ENCODE data around the gene WFS1. TPM values are rescaled to one million over a fixed set of nuclear protein-coding genes. Genes with fewer than 3 reads are reported as not detected.

The WFS1 gene
- total and polyA plus RNA-seq, 5 donors from 2014 or later = 2.5 to 4.2 (median 3.8) TPM

DNA sequence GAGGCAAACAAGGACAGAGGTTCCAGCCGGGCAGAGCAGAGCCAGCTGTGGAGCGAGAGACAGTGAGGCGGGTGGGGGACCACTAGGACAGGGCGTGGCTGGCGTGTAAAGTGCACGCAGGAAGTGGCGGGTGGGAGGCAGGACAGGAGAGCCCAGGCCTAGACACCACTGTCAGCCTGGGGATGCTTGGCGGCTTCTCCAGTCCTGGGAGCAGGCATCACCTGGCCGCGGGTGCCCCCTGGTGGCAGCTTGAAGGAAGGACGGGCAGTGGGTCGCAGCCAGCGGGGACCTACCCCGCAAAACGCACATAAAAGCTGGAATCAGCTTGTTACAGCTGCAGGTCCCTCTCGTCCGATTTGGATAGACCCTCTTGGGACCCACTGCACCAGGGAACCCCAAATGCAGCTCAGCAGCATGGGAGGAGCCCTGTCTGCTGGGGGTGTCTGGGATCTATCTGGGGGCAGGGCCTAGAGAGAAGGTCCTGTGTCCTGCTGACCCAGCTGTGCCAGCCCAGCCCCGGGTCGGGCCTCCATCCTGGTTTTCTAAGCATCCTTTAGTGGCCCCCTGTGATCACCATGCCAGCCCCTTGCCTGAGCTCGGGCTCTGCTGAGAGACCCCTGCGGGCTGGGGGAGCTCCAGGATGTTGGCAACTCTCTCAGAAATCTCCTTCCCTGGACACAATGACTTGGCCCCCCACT is 57.7 kb downstream of the WFS1 start:
- Mint-ChIP-seq H3K9me3 (peaks cover 0 to 4% (median 0%) of the 10 kb centered on the region in 7 donors), H3K27ac (no peak overlapping the region), H3K36me3 (no peaks in the 10 kb centered on the region), H3K4me3 (no peak overlapping the region), H3K27me3 (peaks cover 42% of the 10 kb centered on the region), H3K4me1 (peaks cover 0 to 11% (median 2%) of the 10 kb centered on the region in 4 donors)
- DNase-seq = peak; percentile 65 to 75 (median 74)
- no peaks in the 10 kb centered on the region for H3K9me3 ChIP-seq (ENCODE audit: control insufficient read depth in 2 of 2, low read length in 2 of 2)
- no peak overlapping the region for H3K4me3 ChIP-seq (ENCODE audit: low read depth, low read length)
- no peaks in the 10 kb centered on the region for H3K27me3 ChIP-seq (ENCODE audit: control insufficient read depth, insufficient read depth, low read length)
- no peak overlapping the region for H3K27ac ChIP-seq (ENCODE audit: insufficient read depth, low read length, poor library complexity, severe bottlenecking)
- peak; percentile 66 to 71 for ATAC-seq (ENCODE audit: low read depth in 2 of 2)
- H3K4me1 ChIP-seq (ENCODE audit: control insufficient read depth, insufficient read depth, low read length, poor library complexity, severe bottlenecking) = peaks cover 3% of the 10 kb centered on the region
- no peaks in the 10 kb centered on the region for H3K36me3 ChIP-seq (ENCODE audit: control insufficient read depth, insufficient read depth, low read length)

DNA sequence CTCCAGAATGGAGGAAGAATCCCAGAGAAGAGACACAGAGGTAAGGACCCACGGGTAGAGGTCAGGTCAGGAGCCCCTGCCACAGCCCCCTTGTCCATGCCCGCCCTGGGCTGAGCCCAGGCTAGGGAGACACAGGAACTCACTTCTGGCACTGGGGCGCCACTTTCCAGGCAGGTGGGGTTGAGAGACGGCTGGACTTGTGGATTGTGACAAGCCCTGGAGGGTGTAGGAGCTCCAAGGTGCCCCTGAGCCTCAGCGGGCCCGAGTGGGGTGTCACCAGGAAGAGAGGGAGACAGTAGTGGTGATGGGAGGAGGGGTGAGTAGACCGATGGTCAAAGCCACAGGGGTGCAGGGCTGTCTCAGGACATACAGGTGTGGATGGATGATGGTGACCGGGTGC is 58.9 kb downstream of the WFS1 start:
- H3K27me3 Mint-ChIP-seq = peaks cover 36% of the 10 kb centered on the region

DNA sequence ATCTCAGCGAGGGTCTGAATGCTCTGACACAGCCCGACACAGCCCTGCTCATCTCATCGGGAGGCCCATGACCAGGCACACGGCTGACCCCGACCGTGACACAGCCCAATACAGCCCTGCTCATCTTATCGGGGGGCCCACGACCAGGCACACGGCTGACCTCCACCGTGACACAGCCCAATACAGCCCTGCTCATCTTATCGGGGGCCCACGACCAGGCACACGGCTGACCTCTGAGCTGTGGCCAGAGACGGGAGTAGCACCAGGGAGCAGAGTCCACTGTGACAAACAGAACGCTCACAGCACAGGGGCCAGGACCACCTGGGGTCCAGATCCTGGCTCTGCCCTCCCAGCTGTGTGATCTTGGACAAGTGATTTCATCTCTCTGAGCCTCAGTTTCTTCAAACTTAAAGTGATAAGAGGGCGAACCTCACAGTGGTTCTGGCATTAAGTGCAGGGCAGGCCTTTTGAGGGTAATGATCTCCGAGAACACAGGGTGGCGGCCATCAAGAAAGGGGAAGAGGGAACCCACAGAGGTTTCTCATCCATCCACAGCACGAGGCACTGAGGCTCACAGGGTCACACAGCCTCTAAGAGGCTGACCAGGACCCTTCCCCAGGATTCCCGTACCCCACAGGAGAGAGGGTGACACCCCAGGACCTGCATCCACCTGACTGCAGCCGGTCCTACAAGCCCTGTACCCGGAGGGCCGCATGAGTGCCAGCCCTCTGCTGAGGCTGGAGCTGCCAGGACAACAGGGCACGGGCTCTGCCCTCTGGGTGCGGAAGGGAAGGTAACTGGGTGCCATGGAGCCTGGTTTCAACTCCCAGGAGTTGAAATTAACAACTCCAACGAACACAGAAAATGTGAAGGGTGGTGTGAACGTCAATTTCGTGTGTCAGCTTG is 60.1 kb downstream of the WFS1 start:
- Mint-ChIP-seq H3K9me3 (peaks cover 0 to 5% (median 1%) of the 10 kb centered on the region in 7 donors), H3K4me1 (peaks cover 0 to 14% (median under 1%) of the 10 kb centered on the region in 4 donors), H3K27ac (peak overlapping the region in 1 of 3 donors; percentile 60), H3K27me3 (peaks cover 27% of the 10 kb centered on the region), H3K36me3 (no peaks in the 10 kb centered on the region), H3K4me3 (no peak overlapping the region)
- ATAC-seq (ENCODE audit: low read depth in 2 of 2) (no peak), DNase-seq (no peak)
- Histone ChIP-seq H3K27ac (ENCODE audit: insufficient read depth, low read length, poor library complexity, severe bottlenecking) (no peak overlapping the region), H3K4me3 (ENCODE audit: low read depth, low read length) (no peak overlapping the region), H3K36me3 (ENCODE audit: control insufficient read depth, insufficient read depth, low read length) (no peaks in the 10 kb centered on the region), H3K27me3 (ENCODE audit: control insufficient read depth, insufficient read depth, low read length) (no peaks in the 10 kb centered on the region), H3K4me1 (ENCODE audit: control insufficient read depth, insufficient read depth, low read length, poor library complexity, severe bottlenecking) (peaks cover 3% of the 10 kb centered on the region), H3K9me3 (ENCODE audit: control insufficient read depth in 2 of 2, low read length in 2 of 2) (peaks cover 0 to 6% of the 10 kb centered on the region in 2 experiments)

More for the DNA sequence above, 58.9 kb downstream of the WFS1 start:
- Mint-ChIP-seq H3K27ac (no peak overlapping the region), H3K9me3 (peaks cover 0 to 4% (median 0%) of the 10 kb centered on the region in 7 donors), H3K4me3 (no peak overlapping the region), H3K4me1 (peaks cover 0 to 18% (median 1%) of the 10 kb centered on the region in 4 donors), H3K36me3 (no peaks in the 10 kb centered on the region)
- Histone ChIP-seq H3K27ac (ENCODE audit: insufficient read depth, low read length, poor library complexity, severe bottlenecking) (no peak overlapping the region), H3K4me1 (ENCODE audit: control insufficient read depth, insufficient read depth, low read length, poor library complexity, severe bottlenecking) (peaks cover 3% of the 10 kb centered on the region), H3K36me3 (ENCODE audit: control insufficient read depth, insufficient read depth, low read length) (no peaks in the 10 kb centered on the region), H3K4me3 (ENCODE audit: low read depth, low read length) (no peak overlapping the region), H3K9me3 (ENCODE audit: control insufficient read depth in 2 of 2, low read length in 2 of 2) (no peaks in the 10 kb centered on the region), H3K27me3 (ENCODE audit: control insufficient read depth, insufficient read depth, low read length) (no peaks in the 10 kb centered on the region)
- ATAC-seq (ENCODE audit: low read depth in 2 of 2) (no peak), DNase-seq (no peak)

DNA sequence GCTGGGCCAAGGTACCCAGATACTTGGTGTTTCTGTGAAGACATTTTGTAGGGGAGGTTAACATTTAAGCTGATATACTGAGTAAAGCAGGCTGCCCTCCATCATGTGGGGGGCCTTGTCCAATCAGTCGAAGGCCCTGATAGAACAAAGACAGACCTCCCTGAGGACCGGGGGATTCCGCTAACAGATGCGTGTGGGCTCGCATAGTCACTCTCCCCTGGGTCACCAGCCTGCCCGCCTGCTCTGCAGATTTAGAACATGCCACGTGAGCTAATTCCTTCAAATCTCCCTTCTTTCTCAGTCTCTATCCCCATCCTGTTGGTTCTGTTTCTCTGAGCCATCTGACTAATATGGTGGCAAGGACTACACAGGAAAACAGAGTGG is 60.7 kb downstream of the WFS1 start:
- Mint-ChIP-seq H3K4me1 (peaks cover 0 to 10% (median 2%) of the 10 kb centered on the region in 4 donors), H3K36me3 (no peaks in the 10 kb centered on the region), H3K27ac (no peak overlapping the region), H3K27me3 (peaks cover 22% of the 10 kb centered on the region), H3K4me3 (no peak overlapping the region), H3K9me3 (peaks cover 0 to 5% (median 2%) of the 10 kb centered on the region in 7 donors)
- peaks cover 0 to 6% of the 10 kb centered on the region in 2 experiments for H3K9me3 ChIP-seq (ENCODE audit: control insufficient read depth in 2 of 2, low read length in 2 of 2)
- DNase-seq (no peak), ATAC-seq (ENCODE audit: low read depth in 2 of 2) (no peak)
- H3K27ac ChIP-seq (ENCODE audit: insufficient read depth, low read length, poor library complexity, severe bottlenecking) = no peak overlapping the region
- no peak overlapping the region for H3K4me3 ChIP-seq (ENCODE audit: low read depth, low read length)
- no peaks in the 10 kb centered on the region for H3K36me3 ChIP-seq (ENCODE audit: control insufficient read depth, insufficient read depth, low read length)
- H3K4me1 ChIP-seq (ENCODE audit: control insufficient read depth, insufficient read depth, low read length, poor library complexity, severe bottlenecking) = peaks cover 3% of the 10 kb centered on the region
- no peaks in the 10 kb centered on the region for H3K27me3 ChIP-seq (ENCODE audit: control insufficient read depth, insufficient read depth, low read length)

DNA sequence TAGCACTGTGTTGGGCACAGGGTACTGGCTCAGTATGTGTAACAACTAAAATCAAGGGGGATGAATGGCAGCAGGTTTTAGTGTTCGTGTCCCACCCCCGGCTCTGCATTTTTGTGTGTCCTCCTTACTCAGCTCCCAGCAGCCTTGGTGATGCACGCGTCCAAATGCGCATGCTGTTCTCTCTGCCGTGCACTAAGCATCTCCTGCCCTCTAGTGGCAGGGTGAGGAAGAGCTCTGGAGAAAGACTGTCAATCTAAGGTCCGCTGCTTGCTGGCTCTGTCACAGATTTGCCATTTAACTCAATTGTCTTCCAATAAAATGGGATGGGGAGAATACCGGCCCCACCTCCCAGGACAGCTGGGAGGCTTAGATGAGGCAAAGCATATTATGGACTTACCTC is 61.4 kb downstream of the WFS1 start:
- Mint-ChIP-seq H3K4me3 (no peak overlapping the region), H3K27me3 (peaks cover 18% of the 10 kb centered on the region), H3K36me3 (no peaks in the 10 kb centered on the region), H3K27ac (no peak overlapping the region), H3K9me3 (peaks cover 0 to 5% (median 2%) of the 10 kb centered on the region in 7 donors), H3K4me1 (peaks cover 0 to 10% (median 2%) of the 10 kb centered on the region in 4 donors)
- Histone ChIP-seq H3K4me3 (ENCODE audit: low read depth, low read length) (no peak overlapping the region), H3K9me3 (ENCODE audit: control insufficient read depth in 2 of 2, low read length in 2 of 2) (peaks cover 0 to 6% of the 10 kb centered on the region in 2 experiments), H3K27me3 (ENCODE audit: control insufficient read depth, insufficient read depth, low read length) (no peaks in the 10 kb centered on the region), H3K27ac (ENCODE audit: insufficient read depth, low read length, poor library complexity, severe bottlenecking) (no peak overlapping the region), H3K4me1 (ENCODE audit: control insufficient read depth, insufficient read depth, low read length, poor library complexity, severe bottlenecking) (peaks cover 3% of the 10 kb centered on the region), H3K36me3 (ENCODE audit: control insufficient read depth, insufficient read depth, low read length) (no peaks in the 10 kb centered on the region)
- DNase-seq = peak in 2 of 3 donors; percentile 5 to 49
- no peak for ATAC-seq (ENCODE audit: low read depth in 2 of 2)

DNA sequence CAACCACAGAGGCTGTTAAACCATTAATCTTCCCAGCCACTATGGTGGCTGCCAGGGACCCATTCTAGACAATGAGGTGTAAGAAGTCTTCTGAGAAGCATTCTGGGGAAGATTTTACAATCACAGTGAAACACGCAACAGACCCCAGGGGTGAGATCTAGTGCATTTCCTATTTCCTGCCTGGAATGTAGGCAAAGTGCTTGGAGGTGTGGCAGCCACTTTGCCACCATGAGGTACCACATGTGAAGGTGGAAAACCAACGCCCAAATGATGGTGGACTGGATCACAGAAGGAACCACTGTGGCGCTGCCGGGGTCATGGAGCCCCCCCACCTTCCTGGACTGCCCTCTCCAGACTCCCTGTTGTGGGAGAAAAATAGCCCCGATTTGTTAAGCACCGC is 61.8 kb downstream of the WFS1 start:
- no peak for DNase-seq
- no peak overlapping the region for H3K27ac Mint-ChIP-seq
- ATAC-seq (ENCODE audit: low read depth in 2 of 2) = no peak
- no peak overlapping the region for H3K4me3 Mint-ChIP-seq
- Histone ChIP-seq H3K9me3 (ENCODE audit: control insufficient read depth in 2 of 2, low read length in 2 of 2) (peaks cover 0 to 6% of the 10 kb centered on the region in 2 experiments), H3K36me3 (ENCODE audit: control insufficient read depth, insufficient read depth, low read length) (no peaks in the 10 kb centered on the region), H3K4me1 (ENCODE audit: control insufficient read depth, insufficient read depth, low read length, poor library complexity, severe bottlenecking) (peaks cover 3% of the 10 kb centered on the region), H3K27me3 (ENCODE audit: control insufficient read depth, insufficient read depth, low read length) (no peaks in the 10 kb centered on the region), H3K4me3 (ENCODE audit: low read depth, low read length) (no peak overlapping the region), H3K27ac (ENCODE audit: insufficient read depth, low read length, poor library complexity, severe bottlenecking) (no peak overlapping the region)
- peaks cover 0 to 5% (median 2%) of the 10 kb centered on the region in 7 donors for H3K9me3 Mint-ChIP-seq
- no peaks in the 10 kb centered on the region for H3K36me3 Mint-ChIP-seq
- peaks cover 0 to 10% (median 2%) of the 10 kb centered on the region in 4 donors for H3K4me1 Mint-ChIP-seq
- peaks cover 16% of the 10 kb centered on the region for H3K27me3 Mint-ChIP-seq

DNA sequence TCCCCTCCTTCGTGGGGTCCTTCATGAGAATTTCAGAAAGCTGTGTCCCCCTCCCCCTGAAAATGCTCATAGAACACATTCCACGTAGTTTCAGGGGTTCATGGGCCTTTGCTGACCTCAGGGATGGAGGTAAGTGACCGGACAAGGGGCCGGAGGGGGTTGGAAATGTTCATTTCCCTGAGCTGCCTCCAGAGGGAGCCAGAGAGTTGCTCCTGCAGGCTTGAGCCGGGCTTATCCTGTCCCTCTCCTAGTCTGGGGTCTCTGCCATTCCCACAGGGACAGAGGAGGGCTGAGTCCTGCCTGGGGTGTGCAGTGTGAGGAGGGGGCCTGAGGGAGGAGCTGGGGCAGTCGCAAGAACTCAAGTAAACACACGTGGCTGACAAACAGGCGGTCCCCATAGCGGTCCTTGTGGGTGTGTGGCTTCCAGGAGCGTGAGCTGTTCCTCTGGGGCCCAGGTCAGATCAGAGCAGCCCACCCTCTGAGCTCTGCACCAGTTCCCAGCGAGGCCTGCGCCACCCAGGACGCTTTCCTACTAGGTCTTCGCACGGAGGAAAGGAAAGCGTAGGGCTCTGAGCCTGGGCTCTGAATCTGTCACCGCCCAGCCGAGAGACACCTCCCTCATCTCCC is 62.5 kb downstream of the WFS1 start:
- Histone ChIP-seq H3K4me3 (ENCODE audit: low read depth, low read length) (no peak overlapping the region), H3K9me3 (ENCODE audit: control insufficient read depth in 2 of 2, low read length in 2 of 2) (peaks cover 0 to 6% of the 10 kb centered on the region in 2 experiments), H3K27ac (ENCODE audit: insufficient read depth, low read length, poor library complexity, severe bottlenecking) (no peak overlapping the region), H3K4me1 (ENCODE audit: control insufficient read depth, insufficient read depth, low read length, poor library complexity, severe bottlenecking) (peaks cover 4% of the 10 kb centered on the region), H3K27me3 (ENCODE audit: control insufficient read depth, insufficient read depth, low read length) (no peaks in the 10 kb centered on the region), H3K36me3 (ENCODE audit: control insufficient read depth, insufficient read depth, low read length) (no peaks in the 10 kb centered on the region)
- peaks cover 0 to 5% (median 2%) of the 10 kb centered on the region in 7 donors for H3K9me3 Mint-ChIP-seq
- peaks cover 19% of the 10 kb centered on the region for H3K27me3 Mint-ChIP-seq
- H3K4me3 Mint-ChIP-seq = no peak overlapping the region
- DNase-seq = peak in 1 of 3 donors; percentile 13
- H3K36me3 Mint-ChIP-seq = no peaks in the 10 kb centered on the region
- ATAC-seq (ENCODE audit: low read depth in 2 of 2) = no peak
- no peak overlapping the region for H3K27ac Mint-ChIP-seq
- peaks cover 2 to 13% (median 4%) of the 10 kb centered on the region in 4 donors for H3K4me1 Mint-ChIP-seq

Data from CD4-positive, CD25-positive, alpha-beta regulatory T cell (primary cell).